Activated CD4-positive, alpha-beta T cell treated with anti-CD3 and anti-CD28 coated beads, Interleukin-2, amount 10 ng/mL, durations not matched to agents 24 days and 14 days (primary cell): Measurements from ENCODE around the gene AKAP13. TPM values are rescaled to one million over a fixed set of nuclear protein-coding genes. Genes with fewer than 3 reads are reported as not detected.

Experiments
- DNase-seq: peaks from one replicate; pipeline ENCODE4 v3.0.0; 2022
- H3K27ac Mint-ChIP-seq: one replicate; pipeline ENCODE4 v1.8.0; 2022; ENCODE audit warnings: mild to moderate bottlenecking, mixed read lengths
- H3K27me3 Mint-ChIP-seq: one replicate; pipeline ENCODE4 v1.8.0; 2022; ENCODE audit warnings: mixed read lengths
- H3K36me3 Mint-ChIP-seq: one replicate; pipeline ENCODE4 v1.8.0; 2022; ENCODE audit warnings: low read depth, mild to moderate bottlenecking, mixed read lengths
- H3K4me1 Mint-ChIP-seq: one replicate; pipeline ENCODE4 v1.8.0; 2021; ENCODE audit warnings: mixed read lengths
- H3K4me3 Mint-ChIP-seq: one replicate; pipeline ENCODE4 v1.8.0; 2022; ENCODE audit warnings: mild to moderate bottlenecking, moderate library complexity, mixed read lengths
- H3K9me3 Mint-ChIP-seq: one replicate; pipeline ENCODE4 v1.8.0; 2021; ENCODE audit warnings: mixed read lengths
- intact Hi-C: fragments of 100-400 bp; cut with micrococcal nuclease; formaldehyde crosslinking; loops from one replicate; pipeline ENCODE4 v1.15.1; 2023
- total RNA-seq: library from RNA; stranded (reverse); gene quantifications from 2 replicates; pipeline ENCODE4 v1.2.3, GENCODE V29; 2022

AKAP13 gene
- total RNA-seq, 1 donor from 2014 or later, result 71.3 TPM

- no peak for DNase-seq
- Mint-ChIP-seq H3K27me3 (no peaks in the 10 kb centered on the region), H3K36me3 (peaks cover 18% of the 10 kb centered on the region), H3K4me3 (no peak overlapping the region), H3K9me3 (no peaks in the 10 kb centered on the region), H3K4me1 (peaks cover 19% of the 10 kb centered on the region), H3K27ac (no peak overlapping the region)
- intact Hi-C loops, result loop anchor here (10.0 kb wide), 1 partner anchor 306 kb away; no protein-coding TSS in a partner anchor
These were observed 8.3 kb downstream of the AKAP13 start for GRCh38 chr15:85388566-85389305.

- Mint-ChIP-seq H3K27ac (no peak overlapping the region), H3K9me3 (no peaks in the 10 kb centered on the region), H3K4me1 (peaks cover 16% of the 10 kb centered on the region), H3K27me3 (no peaks in the 10 kb centered on the region), H3K36me3 (peaks cover 18% of the 10 kb centered on the region), H3K4me3 (no peak overlapping the region)
- intact Hi-C loops, result loop anchor here (10.0 kb wide), 1 partner anchor 306 kb away; no protein-coding TSS in a partner anchor
- no peak for DNase-seq
These were observed 8.9 kb downstream of the AKAP13 start for GRCh38 chr15:85389306-85389650.

GRCh38 chr15:85389772-85390171 lies 9.4 kb downstream of the AKAP13 start:
- no peak for DNase-seq
- intact Hi-C loops, result loop anchor here (10.0 kb wide), 1 partner anchor 305 kb away; no protein-coding TSS in a partner anchor
- Mint-ChIP-seq H3K27me3 (no peaks in the 10 kb centered on the region), H3K4me3 (no peak overlapping the region), H3K27ac (no peak overlapping the region), H3K36me3 (peaks cover 16% of the 10 kb centered on the region), H3K9me3 (no peaks in the 10 kb centered on the region), H3K4me1 (peaks cover 17% of the 10 kb centered on the region)

GRCh38 chr15:85393210-85393609 lies 12.8 kb downstream of the AKAP13 start:
- intact Hi-C loops, result no loop called here
- H3K36me3 Mint-ChIP-seq, result peaks cover 5% of the 10 kb centered on the region
- H3K27me3 Mint-ChIP-seq, result no peaks in the 10 kb centered on the region
- H3K4me3 Mint-ChIP-seq, result no peak overlapping the region
- peaks cover 19% of the 10 kb centered on the region for H3K4me1 Mint-ChIP-seq
- no peak for DNase-seq
- H3K27ac Mint-ChIP-seq, result no peak overlapping the region
- no peaks in the 10 kb centered on the region for H3K9me3 Mint-ChIP-seq

- H3K9me3 Mint-ChIP-seq, result no peaks in the 10 kb centered on the region
- H3K36me3 Mint-ChIP-seq, result peaks cover 7% of the 10 kb centered on the region
- H3K4me1 Mint-ChIP-seq, result peaks cover 19% of the 10 kb centered on the region
- no peaks in the 10 kb centered on the region for H3K27me3 Mint-ChIP-seq
- intact Hi-C loops, result no loop called here
- H3K27ac Mint-ChIP-seq, result no peak overlapping the region
- no peak overlapping the region for H3K4me3 Mint-ChIP-seq
- no peak for DNase-seq
These were observed 14.3 kb downstream of the AKAP13 start for GRCh38 chr15:85394554-85395333.

GRCh38 chr15:85396554-85396953 lies 16.2 kb downstream of the AKAP13 start:
- Mint-ChIP-seq H3K27ac (no peak overlapping the region), H3K27me3 (no peaks in the 10 kb centered on the region), H3K4me1 (peaks cover 26% of the 10 kb centered on the region), H3K36me3 (peaks cover 7% of the 10 kb centered on the region), H3K4me3 (no peak overlapping the region), H3K9me3 (no peaks in the 10 kb centered on the region)
- no peak for DNase-seq
- intact Hi-C loops, result no loop called here

- H3K4me1 Mint-ChIP-seq, result peaks cover 31% of the 10 kb centered on the region
- no peak overlapping the region for H3K4me3 Mint-ChIP-seq
- peaks cover 7% of the 10 kb centered on the region for H3K36me3 Mint-ChIP-seq
- intact Hi-C loops, result no loop called here
- H3K27me3 Mint-ChIP-seq, result no peaks in the 10 kb centered on the region
- DNase-seq, result no peak
- no peaks in the 10 kb centered on the region for H3K9me3 Mint-ChIP-seq
- no peak overlapping the region for H3K27ac Mint-ChIP-seq
These were observed 16.7 kb downstream of the AKAP13 start for GRCh38 chr15:85397151-85397550.

GRCh38 chr15:85397926-85398325 lies 17.5 kb downstream of the AKAP13 start:
- intact Hi-C loops, result no loop called here
- no peaks in the 10 kb centered on the region for H3K9me3 Mint-ChIP-seq
- H3K4me3 Mint-ChIP-seq, result no peak overlapping the region
- H3K36me3 Mint-ChIP-seq, result peaks cover 5% of the 10 kb centered on the region
- no peak overlapping the region for H3K27ac Mint-ChIP-seq
- no peak for DNase-seq
- H3K4me1 Mint-ChIP-seq, result peaks cover 34% of the 10 kb centered on the region
- H3K27me3 Mint-ChIP-seq, result no peaks in the 10 kb centered on the region

GRCh38 chr15:85398822-85399221 lies 18.4 kb downstream of the AKAP13 start:
- H3K4me3 Mint-ChIP-seq, result no peak overlapping the region
- H3K27ac Mint-ChIP-seq, result no peak overlapping the region
- H3K36me3 Mint-ChIP-seq, result peaks cover 3% of the 10 kb centered on the region
- H3K27me3 Mint-ChIP-seq, result no peaks in the 10 kb centered on the region
- H3K9me3 Mint-ChIP-seq, result no peaks in the 10 kb centered on the region
- intact Hi-C loops, result no loop called here
- DNase-seq, result no peak
- peaks cover 30% of the 10 kb centered on the region for H3K4me1 Mint-ChIP-seq

- Mint-ChIP-seq H3K36me3 (peaks cover 3% of the 10 kb centered on the region), H3K9me3 (no peaks in the 10 kb centered on the region), H3K27me3 (no peaks in the 10 kb centered on the region), H3K4me3 (no peak overlapping the region), H3K27ac (no peak overlapping the region), H3K4me1 (peaks cover 32% of the 10 kb centered on the region)
- intact Hi-C loops, result no loop called here
- DNase-seq, result no peak
These were observed 19.2 kb downstream of the AKAP13 start for GRCh38 chr15:85399627-85400026.

- no peak for DNase-seq
- Mint-ChIP-seq H3K36me3 (peaks cover 8% of the 10 kb centered on the region), H3K27ac (no peak overlapping the region), H3K4me1 (peaks cover 40% of the 10 kb centered on the region), H3K4me3 (no peak overlapping the region), H3K9me3 (no peaks in the 10 kb centered on the region), H3K27me3 (no peaks in the 10 kb centered on the region)
- intact Hi-C loops, result no loop called here
These were observed 20.2 kb downstream of the AKAP13 start for GRCh38 chr15:85400606-85401005.

GRCh38 chr15:85401108-85401774 lies 20.8 kb downstream of the AKAP13 start:
- Mint-ChIP-seq H3K27me3 (no peaks in the 10 kb centered on the region), H3K4me3 (no peak overlapping the region), H3K36me3 (peaks cover 7% of the 10 kb centered on the region), H3K9me3 (no peaks in the 10 kb centered on the region), H3K27ac (peak overlapping the region; percentile 3), H3K4me1 (peaks cover 37% of the 10 kb centered on the region)
- no peak for DNase-seq
- intact Hi-C loops, result no loop called here

- no peaks in the 10 kb centered on the region for H3K9me3 Mint-ChIP-seq
- peak overlapping the region; percentile 40 for H3K4me3 Mint-ChIP-seq
- peaks cover 45% of the 10 kb centered on the region for H3K4me1 Mint-ChIP-seq
- H3K27ac Mint-ChIP-seq, result peak overlapping the region; percentile 10
- DNase-seq, result no peak
- intact Hi-C loops, result no loop called here
- peaks cover 8% of the 10 kb centered on the region for H3K36me3 Mint-ChIP-seq
- no peaks in the 10 kb centered on the region for H3K27me3 Mint-ChIP-seq
These were observed 21.9 kb downstream of the AKAP13 start for GRCh38 chr15:85402195-85402881.
